ENCODE results near the gene FSTL4.

GRCh38 chr5:133408322-133408721 is 204.0 kb downstream of the FSTL4 start:
- TF ChIP-seq CTCF (conservative IDR thresholded peaks at IDR 0.05; ENCODE audit: low read length) (no peak), EZH2phosphoT487 (IDR thresholded peaks at IDR 0.05; ENCODE audit: borderline replicate concordance, low read depth, low read length) (no peak)
